ENCODE measurements around the gene C2orf81. TPM values are rescaled to one million over a fixed set of nuclear protein-coding genes. Genes with fewer than 3 reads are reported as not detected.

Gene C2orf81
- total RNA-seq, result under 0.01 and 0.85 TPM in 2 replicates

DNA sequence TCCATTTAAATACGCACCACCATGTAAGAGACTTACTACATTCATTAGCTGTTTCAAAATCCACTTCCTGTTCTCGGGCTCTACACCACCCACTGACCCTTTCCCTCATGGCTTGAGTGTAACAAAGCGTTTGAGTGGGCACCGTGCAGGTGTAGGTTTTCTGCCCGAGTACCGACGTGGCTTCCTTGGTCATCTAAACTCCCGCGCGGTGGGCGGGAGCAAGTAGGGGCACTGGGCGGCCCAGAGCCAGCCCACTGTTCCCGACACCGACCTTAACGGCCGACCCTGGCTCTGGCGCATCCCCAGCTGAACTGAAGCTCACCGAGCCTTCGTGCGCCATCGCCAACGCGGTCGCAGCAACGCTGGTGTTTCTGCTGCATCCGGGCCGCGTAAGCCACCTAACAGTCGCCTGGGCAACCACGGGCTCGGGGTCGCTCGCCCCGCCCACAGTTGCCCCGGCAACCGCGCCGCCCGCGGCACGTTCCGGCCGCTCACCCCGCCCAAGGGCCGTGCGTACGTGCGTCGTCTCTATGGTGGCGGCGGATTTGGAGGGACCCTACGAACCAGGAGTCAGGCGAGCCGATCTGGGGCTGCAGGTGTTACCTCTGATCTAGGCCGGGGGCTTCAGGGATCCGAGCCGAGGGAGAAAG, at the start of gene C2orf81, which contains the start of gene WDR54:
Gene C2orf81 (minus strand): TSS at position 399 of the 650 bp plus-strand sequence. CDS start 59 bp downstream, at position 340.
Gene WDR54 (plus strand): TSS at position 510 of the 650 bp plus-strand sequence. CDS start 424 bp downstream, outside the sequence.

DNA sequence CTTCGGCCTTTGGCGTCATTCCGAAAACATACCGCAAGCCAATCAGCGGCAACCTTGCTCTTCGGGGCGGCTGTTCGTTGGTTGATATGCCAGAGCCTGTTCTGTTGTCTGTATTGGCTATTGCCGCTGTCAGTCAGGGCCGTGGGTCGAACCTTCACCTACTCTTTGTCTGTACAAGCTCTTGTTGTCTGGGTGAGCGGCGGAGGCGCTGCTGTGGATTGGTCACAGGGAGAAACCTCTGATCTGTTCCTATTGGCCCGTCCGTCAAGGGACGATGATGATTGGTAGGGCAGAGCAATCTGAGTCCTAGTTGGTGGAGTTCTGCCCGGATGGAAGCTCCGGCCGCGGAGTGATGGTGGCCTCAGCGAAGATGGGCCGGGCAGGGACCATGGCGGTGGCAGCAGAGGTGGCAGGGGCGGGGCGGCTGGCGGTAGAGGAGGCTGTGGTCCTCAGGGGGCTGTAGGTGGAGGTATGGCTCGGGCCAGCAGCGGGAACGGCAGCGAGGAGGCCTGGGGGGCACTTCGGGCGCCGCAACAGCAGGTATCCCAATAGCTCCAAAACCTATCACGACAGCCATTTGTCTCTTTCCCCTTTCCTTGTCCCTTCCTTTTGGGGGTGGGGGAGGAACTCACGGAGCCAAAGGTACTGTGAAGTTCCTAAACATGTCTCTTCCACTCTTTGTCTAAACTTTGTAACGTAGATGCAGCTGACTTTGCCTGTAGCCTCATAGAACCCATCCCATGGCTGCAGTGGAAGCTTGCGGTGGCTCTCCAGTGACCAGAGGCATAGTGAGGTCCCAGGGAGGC, 36.9 kb upstream of the C2orf81 start, which contains the start of gene WBP1:
Gene WBP1 (plus strand): TSS at position 307 of the 806 bp plus-strand sequence. CDS start 165 bp downstream, at position 472.

DNA sequence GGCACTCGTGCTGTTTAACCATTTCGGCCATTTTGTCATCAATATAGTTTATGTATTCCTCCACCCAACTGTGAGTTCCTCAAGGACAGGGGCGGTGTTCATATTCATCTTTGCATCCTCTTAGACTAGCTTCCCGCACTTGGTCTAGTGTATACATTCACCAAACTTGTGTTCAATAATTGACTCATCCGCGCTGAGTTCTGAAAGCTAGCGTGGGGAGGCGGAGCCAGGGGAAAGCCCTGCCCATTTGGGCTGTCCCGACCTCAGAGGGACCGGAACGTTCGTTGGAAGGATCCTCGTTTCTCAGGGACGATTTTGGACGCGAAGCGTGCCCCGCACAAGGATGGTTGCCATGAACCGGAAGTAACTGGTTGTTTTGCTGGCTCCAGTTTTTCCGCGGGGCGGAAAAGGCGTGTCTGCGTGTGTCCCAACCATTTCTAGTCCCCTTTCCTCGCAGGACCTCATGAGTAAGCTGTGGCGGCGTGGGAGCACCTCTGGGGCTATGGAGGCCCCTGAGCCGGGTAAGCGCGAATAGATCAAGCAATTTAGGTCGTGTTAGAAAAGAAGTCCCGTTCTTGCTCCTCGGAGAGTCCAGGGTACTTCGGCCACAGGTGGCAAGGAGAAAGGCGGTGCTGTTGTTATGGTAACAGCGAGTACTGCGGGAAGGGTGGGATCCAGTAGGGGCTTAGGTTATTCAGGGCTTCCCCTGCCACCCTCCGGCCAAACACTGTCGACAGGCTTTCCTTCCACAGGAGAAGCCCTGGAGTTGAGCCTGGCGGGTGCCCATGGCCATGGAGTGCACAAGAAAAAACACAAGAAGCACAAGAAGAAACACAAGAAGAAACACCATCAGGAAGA, 33.5 kb upstream of the C2orf81 start, which contains the start of gene INO80B:
Gene INO80B (plus strand): TSS at position 434 of the 858 bp plus-strand sequence. CDS start 30 bp downstream, at position 464.

DNA sequence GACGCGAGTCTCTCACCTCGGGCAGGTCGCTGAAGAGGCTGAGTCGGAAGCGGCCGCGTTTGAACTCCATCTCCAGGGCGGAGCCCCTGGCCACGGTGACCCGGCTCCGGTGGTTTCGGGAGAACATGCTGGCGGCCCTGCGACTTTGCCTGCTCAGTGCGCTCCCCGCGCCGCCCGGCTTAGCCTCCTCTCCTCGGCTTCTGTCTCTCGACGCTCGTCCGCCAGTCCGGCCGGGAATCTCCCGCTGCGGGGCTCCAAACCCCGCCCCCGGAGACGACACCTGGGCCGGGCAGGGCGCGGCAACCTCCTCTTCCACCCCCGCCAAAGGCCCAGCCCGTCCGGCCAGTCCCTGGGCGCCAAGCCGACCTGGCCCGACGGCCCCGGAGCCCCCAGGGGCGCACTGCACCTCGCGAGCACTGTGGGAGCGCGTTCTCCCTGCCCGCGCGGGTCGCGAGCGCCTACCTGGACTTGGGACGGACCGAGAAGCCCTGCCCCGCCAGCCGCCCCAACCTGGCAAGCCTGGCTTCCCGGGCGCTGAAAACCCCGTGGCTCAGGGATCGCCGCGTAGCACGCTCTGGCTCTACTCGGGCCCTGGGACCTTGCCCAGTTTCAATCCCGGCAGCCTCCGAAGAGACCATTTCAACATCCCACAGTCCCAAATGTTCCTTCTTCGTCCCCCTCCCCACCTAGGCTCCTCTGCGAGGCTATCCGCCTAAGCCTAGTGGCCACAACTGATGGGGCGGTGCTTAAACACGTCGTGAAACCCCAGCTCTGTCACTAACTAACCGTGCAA, 20.5 kb upstream of the C2orf81 start, which contains the start of gene RTKN:
Gene RTKN (minus strand): TSS at position 248 of the 793 bp plus-strand sequence. CDS start 121 bp downstream, at position 127.

DNA sequence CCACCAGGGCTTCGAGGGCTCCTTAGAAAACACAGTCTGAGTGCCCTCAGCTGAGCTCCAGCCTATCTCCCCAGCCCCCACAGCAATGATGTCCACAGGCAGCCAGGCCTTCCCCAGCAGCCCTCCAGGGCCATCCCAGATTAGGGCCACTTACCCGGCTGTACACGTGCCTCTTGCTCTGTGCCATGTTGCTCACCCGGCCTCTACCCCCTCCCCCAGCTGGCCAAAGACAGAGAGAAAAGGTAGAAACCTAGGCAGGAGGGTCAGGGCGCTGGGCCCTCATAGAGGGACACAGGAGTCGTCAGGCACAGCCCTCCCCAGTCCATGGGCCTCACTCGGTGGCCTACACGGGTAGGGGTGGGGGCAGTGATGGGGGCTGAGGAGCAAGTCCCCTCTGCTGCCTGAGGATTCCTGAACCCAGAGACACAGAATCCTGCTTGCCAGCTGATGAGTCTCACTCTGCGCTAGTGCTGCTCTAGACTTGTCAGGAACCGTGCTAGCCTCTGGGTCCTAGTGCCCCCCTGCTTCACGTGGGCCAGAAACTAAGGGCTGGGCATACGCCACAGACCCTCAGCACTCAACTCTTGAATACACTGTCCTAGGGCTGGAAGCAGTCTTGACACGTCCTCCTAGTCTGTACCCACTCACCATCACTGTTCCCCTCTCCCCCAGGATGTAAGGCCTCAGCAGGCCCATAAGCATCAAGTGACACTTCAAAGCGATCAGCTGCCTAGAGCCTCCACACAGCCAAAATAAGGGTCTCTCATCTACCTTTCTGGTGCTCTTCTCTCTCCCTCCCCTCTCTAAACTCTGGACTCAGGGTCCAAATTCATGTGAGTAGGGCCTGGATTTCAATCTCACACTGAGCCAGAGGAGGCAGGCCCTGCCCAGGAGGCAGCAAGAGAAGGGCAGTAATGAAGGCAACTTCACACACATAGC, 41.3 kb downstream of the C2orf81 start, which contains the start of gene DCTN1:
Gene DCTN1 (minus strand): TSS at position 461 of the 939 bp plus-strand sequence. CDS start 274 bp downstream, at position 187.

Other genes with a start within 250 kb of the C2orf81 start
- gene MOB1A, start 242.7 kb downstream of the C2orf81 start, total RNA-seq, result 74.2 and 98.9 TPM in 2 replicates
- gene MTHFD2, start 223.0 kb downstream of the C2orf81 start, total RNA-seq, result 408 and 424 TPM in 2 replicates
- gene SLC4A5, start 78.2 kb downstream of the C2orf81 start, total RNA-seq, result under 0.01 and 0.21 TPM in 2 replicates
- gene DCTN1, start 41.3 kb downstream of the C2orf81 start, total RNA-seq, result 52.6 and 114 TPM in 2 replicates
- 16.9 and 19.5 TPM in 2 replicates for gene WDR54, start 111 bp upstream of the C2orf81 start, total RNA-seq
- gene RTKN, start 20.3 kb upstream of the C2orf81 start, total RNA-seq, result 33.2 and 51.9 TPM in 2 replicates
- gene INO80B, start 33.5 kb upstream of the C2orf81 start, total RNA-seq, result 9.9 and 14.5 TPM in 2 replicates
- 24.4 and 27.7 TPM in 2 replicates for gene WBP1, start 36.8 kb upstream of the C2orf81 start, total RNA-seq
- 64.4 and 67.0 TPM in 2 replicates for gene MOGS, start 43.8 kb upstream of the C2orf81 start, total RNA-seq
- gene MRPL53, start 51.1 kb upstream of the C2orf81 start, total RNA-seq, result 18.4 and 27.0 TPM in 2 replicates
- 9.9 and 12.7 TPM in 2 replicates for gene CCDC142, start 61.4 kb upstream of the C2orf81 start, total RNA-seq
- gene TTC31, start 61.5 kb upstream of the C2orf81 start, total RNA-seq, result 6.8 and 11.6 TPM in 2 replicates
- 0.68 and 1.00 TPM in 2 replicates for gene LBX2, start 78.0 kb upstream of the C2orf81 start, total RNA-seq
- gene PCGF1, start 86.1 kb upstream of the C2orf81 start, total RNA-seq, result 36.4 and 39.0 TPM in 2 replicates
- gene TLX2, start 92.8 kb upstream of the C2orf81 start, total RNA-seq, result not detected in 2 replicates
- 1.0 and 3.9 TPM in 2 replicates for gene DQX1, start 104.6 kb upstream of the C2orf81 start, total RNA-seq
- gene AUP1, start 108.1 kb upstream of the C2orf81 start, total RNA-seq, result 111 and 175 TPM in 2 replicates
- 31.9 and 59.8 TPM in 2 replicates for gene HTRA2, start 108.3 kb upstream of the C2orf81 start, total RNA-seq
- 0.28 and 0.34 TPM in 2 replicates for gene LOXL3, start 132.3 kb upstream of the C2orf81 start, total RNA-seq
- gene DOK1, start 133.1 kb upstream of the C2orf81 start, total RNA-seq, result 0.68 and 2.1 TPM in 2 replicates
- 2.1 and 2.8 TPM in 2 replicates for gene M1AP, start 226.7 kb upstream of the C2orf81 start, total RNA-seq
- 3.1 and 10.8 TPM in 2 replicates for gene SEMA4F, start 232.6 kb upstream of the C2orf81 start, total RNA-seq

Measured in nasal cavity respiratory epithelium epithelial cell of viscerocranial mucosa (primary cell).